ENCODE data around the gene ENTPD2. TPM values are rescaled to one million over a fixed set of nuclear protein-coding genes. Genes with fewer than 3 reads are reported as not detected.

Gene ENTPD2
- total RNA-seq, 1 donor from 2014 or later, result 0.41 TPM

- peaks cover 25% of the 10 kb centered on the region for H3K36me3 ChIP-seq
- H3K4me1 ChIP-seq, result peaks cover 17% of the 10 kb centered on the region
- TF ChIP-seq, protein P1, sequence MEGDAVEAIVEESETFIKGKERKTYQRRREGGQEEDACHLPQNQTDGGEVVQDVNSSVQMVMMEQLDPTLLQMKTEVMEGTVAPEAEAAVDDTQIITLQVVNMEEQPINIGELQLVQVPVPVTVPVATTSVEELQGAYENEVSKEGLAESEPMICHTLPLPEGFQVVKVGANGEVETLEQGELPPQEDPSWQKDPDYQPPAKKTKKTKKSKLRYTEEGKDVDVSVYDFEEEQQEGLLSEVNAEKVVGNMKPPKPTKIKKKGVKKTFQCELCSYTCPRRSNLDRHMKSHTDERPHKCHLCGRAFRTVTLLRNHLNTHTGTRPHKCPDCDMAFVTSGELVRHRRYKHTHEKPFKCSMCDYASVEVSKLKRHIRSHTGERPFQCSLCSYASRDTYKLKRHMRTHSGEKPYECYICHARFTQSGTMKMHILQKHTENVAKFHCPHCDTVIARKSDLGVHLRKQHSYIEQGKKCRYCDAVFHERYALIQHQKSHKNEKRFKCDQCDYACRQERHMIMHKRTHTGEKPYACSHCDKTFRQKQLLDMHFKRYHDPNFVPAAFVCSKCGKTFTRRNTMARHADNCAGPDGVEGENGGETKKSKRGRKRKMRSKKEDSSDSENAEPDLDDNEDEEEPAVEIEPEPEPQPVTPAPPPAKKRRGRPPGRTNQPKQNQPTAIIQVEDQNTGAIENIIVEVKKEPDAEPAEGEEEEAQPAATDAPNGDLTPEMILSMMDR (IDR thresholded peaks at IDR 0.05), result no peak
- ATAC-seq (peak; percentile 4), DNase-seq (no peak)
- H3K4me3 ChIP-seq, result peak overlapping the region; percentile 76
- no peaks in the 10 kb centered on the region for H3K27me3 ChIP-seq
- H3K9me3 ChIP-seq, result no peaks in the 10 kb centered on the region
- intact Hi-C loops (cut with DNase I), result no loop called here
- H3K27ac ChIP-seq, result peak overlapping the region; percentile 93
Measured at GRCh38 chr9:137085920-137086530, 32.2 kb upstream of the ENTPD2 start.

GRCh38 chr9:137084526-137084925 is 30.7 kb upstream of the ENTPD2 start:
- Histone ChIP-seq H3K27ac (no peak overlapping the region), H3K4me1 (peaks cover 17% of the 10 kb centered on the region), H3K27me3 (no peaks in the 10 kb centered on the region), H3K4me3 (no peak overlapping the region), H3K9me3 (no peaks in the 10 kb centered on the region), H3K36me3 (peaks cover 40% of the 10 kb centered on the region)
- TF ChIP-seq, protein P1 (IDR thresholded peaks at IDR 0.05), result no peak
- DNase-seq (no peak), ATAC-seq (no peak)
- intact Hi-C loops (cut with DNase I), result no loop called here

DNA sequence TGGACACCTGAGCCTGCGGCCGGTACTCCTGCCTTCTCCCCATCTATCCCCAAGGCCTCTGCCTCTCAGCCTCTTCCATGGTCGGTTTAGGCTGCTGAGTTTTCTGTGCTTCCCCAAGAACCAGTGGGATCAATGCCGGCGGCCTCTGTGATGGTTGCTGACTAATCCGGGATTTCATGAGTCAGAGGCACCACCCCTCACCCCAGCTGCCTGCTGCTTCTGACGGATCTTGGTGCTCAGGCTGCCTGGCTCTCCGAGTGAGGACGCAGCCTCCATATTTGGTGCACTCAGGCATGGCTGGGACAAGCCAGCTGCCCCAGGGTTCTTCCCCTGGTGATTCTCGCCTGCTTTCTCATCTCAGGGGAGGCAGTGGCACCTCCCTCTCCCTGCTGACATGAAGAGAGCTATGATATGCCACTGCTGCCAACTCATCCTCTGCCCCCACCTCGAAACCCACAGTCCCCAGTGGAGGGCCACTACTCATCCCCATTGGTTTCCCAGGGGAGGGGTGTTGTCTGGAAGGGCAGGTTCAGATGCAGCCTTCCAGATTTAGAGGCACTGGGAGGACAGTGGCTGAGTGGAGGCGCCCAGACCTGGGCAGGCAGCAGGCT is 29.6 kb upstream of the ENTPD2 start:
- DNase-seq (peak; percentile 61), ATAC-seq (no peak)
- Histone ChIP-seq H3K36me3 (peaks cover 44% of the 10 kb centered on the region), H3K4me3 (no peak overlapping the region), H3K27ac (no peak overlapping the region), H3K27me3 (no peaks in the 10 kb centered on the region), H3K4me1 (peaks cover 22% of the 10 kb centered on the region), H3K9me3 (no peaks in the 10 kb centered on the region)
- TF ChIP-seq, protein P1 (IDR thresholded peaks at IDR 0.05), result no peak
- intact Hi-C loops (cut with DNase I), result no loop called here

GRCh38 chr9:137082925-137083290 is 29.0 kb upstream of the ENTPD2 start:
- peaks cover 44% of the 10 kb centered on the region for H3K36me3 ChIP-seq
- DNase-seq (no peak), ATAC-seq (no peak)
- intact Hi-C loops (cut with DNase I), result no loop called here
- no peak overlapping the region for H3K4me3 ChIP-seq
- TF ChIP-seq, protein P1 (IDR thresholded peaks at IDR 0.05), result no peak
- H3K4me1 ChIP-seq, result peaks cover 23% of the 10 kb centered on the region
- no peaks in the 10 kb centered on the region for H3K27me3 ChIP-seq
- H3K27ac ChIP-seq, result no peak overlapping the region
- H3K9me3 ChIP-seq, result no peaks in the 10 kb centered on the region

GRCh38 chr9:137082222-137082924 is 28.5 kb upstream of the ENTPD2 start:
- Histone ChIP-seq H3K4me3 (no peak overlapping the region), H3K4me1 (peaks cover 18% of the 10 kb centered on the region), H3K36me3 (peaks cover 44% of the 10 kb centered on the region), H3K27me3 (no peaks in the 10 kb centered on the region), H3K9me3 (no peaks in the 10 kb centered on the region), H3K27ac (no peak overlapping the region)
- ATAC-seq, result no peak
- intact Hi-C loops (cut with DNase I), result no loop called here
- TF ChIP-seq, protein P1 (IDR thresholded peaks at IDR 0.05), result no peak
- peak; percentile 62 for DNase-seq
